NCI-H345 treated with DMSO at 0.1 percent for 48 hours (cell line): Measurements from ENCODE around the gene DDR1.
"Not testable (repeated sequence)": the region's sequence is repeated elsewhere in the genome, so short reads cannot be mapped to it uniquely, and the experiment has no call there.

Experiments
- DNase-seq: peaks from one replicate; lab custom pipeline; 2025; ENCODE audit not compliant: unreplicated experiment; lab: John Stamatoyannopoulos, UW

Gene DDR1

GRCh38 chr6:30854285-30855040 lies 29.9 kb upstream of the DDR1 start:
- no peak for DNase-seq

GRCh38 chr6:30855429-30856075 lies 28.8 kb upstream of the DDR1 start:
- no peak for DNase-seq

GRCh38 chr6:30857112-30857511 lies 27.2 kb upstream of the DDR1 start:
- no peak for DNase-seq

- DNase-seq = no peak
Measured at GRCh38 chr6:30857549-30857948, 26.8 kb upstream of the DDR1 start.

GRCh38 chr6:30859726-30860125 lies 24.6 kb upstream of the DDR1 start:
- DNase-seq = not testable (repeated sequence)

- DNase-seq = no peak
Measured at GRCh38 chr6:30861257-30862048, 22.9 kb upstream of the DDR1 start.

GRCh38 chr6:30862156-30862875 lies 22.0 kb upstream of the DDR1 start:
- no peak for DNase-seq

GRCh38 chr6:30864325-30864724 lies 20.0 kb upstream of the DDR1 start:
- DNase-seq = no peak

GRCh38 chr6:30869241-30869749 lies 15.0 kb upstream of the DDR1 start:
- not testable (repeated sequence) for DNase-seq

GRCh38 chr6:30870546-30870945 lies 13.8 kb upstream of the DDR1 start:
- no peak for DNase-seq

GRCh38 chr6:30871592-30872183 lies 12.6 kb upstream of the DDR1 start:
- DNase-seq = no peak

GRCh38 chr6:30873137-30873640 lies 11.1 kb upstream of the DDR1 start:
- no peak for DNase-seq

GRCh38 chr6:30873795-30874194 lies 10.5 kb upstream of the DDR1 start:
- not testable (repeated sequence) for DNase-seq

GRCh38 chr6:30875244-30876038 lies 8.9 kb upstream of the DDR1 start:
- no peak for DNase-seq

- no peak for DNase-seq
Measured at GRCh38 chr6:30876039-30876730, 8.1 kb upstream of the DDR1 start.

- peak; percentile 81 for DNase-seq
Measured at GRCh38 chr6:30877419-30878262, 6.7 kb upstream of the DDR1 start.

- DNase-seq = no peak
Measured at GRCh38 chr6:30879684-30880427, 4.5 kb upstream of the DDR1 start.
